Osteocyte (in vitro differentiated cells): ENCODE results near the gene C3orf49. TPM values are rescaled to one million over a fixed set of nuclear protein-coding genes. Genes with fewer than 3 reads are reported as not detected.

Experiments used
- DNase-seq: peaks from one replicate; pipeline ENCODE4 v3.0.0; 2021; ENCODE audit warnings: mixed read lengths; ENCODE audit not compliant: unreplicated experiment; ENCODE audit errors: extremely low spot score
- H3K27ac Mint-ChIP-seq: one replicate; pipeline ENCODE4 v1.8.0; 2021; ENCODE audit warnings: mild to moderate bottlenecking, mixed read lengths; ENCODE audit not compliant: unreplicated experiment
- H3K27me3 Mint-ChIP-seq: one replicate; pipeline ENCODE4 v1.8.0; 2021; ENCODE audit warnings: mixed read lengths; ENCODE audit not compliant: unreplicated experiment
- H3K36me3 Mint-ChIP-seq: one replicate; pipeline ENCODE4 v1.8.0; 2021; ENCODE audit warnings: mixed read lengths; ENCODE audit not compliant: unreplicated experiment
- H3K4me1 Mint-ChIP-seq: one replicate; pipeline ENCODE4 v1.8.0; 2021; ENCODE audit warnings: mixed read lengths; ENCODE audit not compliant: unreplicated experiment
- H3K4me3 Mint-ChIP-seq: one replicate; pipeline ENCODE4 v1.8.0; 2021; ENCODE audit warnings: mild to moderate bottlenecking, moderate library complexity, mixed read lengths; ENCODE audit not compliant: unreplicated experiment
- H3K9me3 Mint-ChIP-seq: one replicate; pipeline ENCODE4 v1.8.0; 2021; ENCODE audit warnings: mixed read lengths; ENCODE audit not compliant: unreplicated experiment
- total RNA-seq: library from RNA; stranded (reverse); gene quantifications from 2 replicates; pipeline ENCODE4 v1.2.1, GENCODE V29; 2021
- TF ChIP-seq, protein P1 (sequence below): fragments of 200-600 bp; sonication (generic); IDR thresholded peaks from 2 replicates; pipeline ENCODE4 v1.5.0; 2021; ENCODE audit warnings: antibody characterized with exemption, mild to moderate bottlenecking, moderate library complexity

The C3orf49 gene
- total RNA-seq, 1 donor from 2014 or later = not detected

DNA sequence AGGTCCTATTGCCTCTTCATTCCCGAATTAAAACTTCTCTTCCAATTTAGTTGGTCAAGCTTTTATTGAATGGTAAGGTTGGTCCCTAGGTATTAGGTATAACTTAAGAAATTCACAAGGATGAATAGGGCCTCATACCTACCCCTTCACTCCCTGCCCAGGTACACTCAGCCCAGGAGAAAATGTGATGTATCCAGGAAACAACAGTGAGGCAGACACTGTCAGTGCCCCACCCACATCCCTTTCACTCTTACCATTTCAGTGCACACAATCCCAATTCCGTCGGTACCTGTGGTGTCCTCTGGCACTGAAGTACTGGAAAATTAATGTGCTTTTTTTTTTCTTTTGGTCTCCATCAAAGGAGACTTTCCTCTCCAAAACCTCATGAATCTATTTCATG lies 10.5 kb upstream of the C3orf49 start:
- Mint-ChIP-seq H3K4me1 (no peaks in the 10 kb centered on the region), H3K27me3 (no peaks in the 10 kb centered on the region), H3K4me3 (no peak overlapping the region), H3K36me3 (no peaks in the 10 kb centered on the region), H3K27ac (no peak overlapping the region), H3K9me3 (no peaks in the 10 kb centered on the region)
- TF ChIP-seq, protein P1, sequence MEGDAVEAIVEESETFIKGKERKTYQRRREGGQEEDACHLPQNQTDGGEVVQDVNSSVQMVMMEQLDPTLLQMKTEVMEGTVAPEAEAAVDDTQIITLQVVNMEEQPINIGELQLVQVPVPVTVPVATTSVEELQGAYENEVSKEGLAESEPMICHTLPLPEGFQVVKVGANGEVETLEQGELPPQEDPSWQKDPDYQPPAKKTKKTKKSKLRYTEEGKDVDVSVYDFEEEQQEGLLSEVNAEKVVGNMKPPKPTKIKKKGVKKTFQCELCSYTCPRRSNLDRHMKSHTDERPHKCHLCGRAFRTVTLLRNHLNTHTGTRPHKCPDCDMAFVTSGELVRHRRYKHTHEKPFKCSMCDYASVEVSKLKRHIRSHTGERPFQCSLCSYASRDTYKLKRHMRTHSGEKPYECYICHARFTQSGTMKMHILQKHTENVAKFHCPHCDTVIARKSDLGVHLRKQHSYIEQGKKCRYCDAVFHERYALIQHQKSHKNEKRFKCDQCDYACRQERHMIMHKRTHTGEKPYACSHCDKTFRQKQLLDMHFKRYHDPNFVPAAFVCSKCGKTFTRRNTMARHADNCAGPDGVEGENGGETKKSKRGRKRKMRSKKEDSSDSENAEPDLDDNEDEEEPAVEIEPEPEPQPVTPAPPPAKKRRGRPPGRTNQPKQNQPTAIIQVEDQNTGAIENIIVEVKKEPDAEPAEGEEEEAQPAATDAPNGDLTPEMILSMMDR = no peak
- DNase-seq = no peak

DNA sequence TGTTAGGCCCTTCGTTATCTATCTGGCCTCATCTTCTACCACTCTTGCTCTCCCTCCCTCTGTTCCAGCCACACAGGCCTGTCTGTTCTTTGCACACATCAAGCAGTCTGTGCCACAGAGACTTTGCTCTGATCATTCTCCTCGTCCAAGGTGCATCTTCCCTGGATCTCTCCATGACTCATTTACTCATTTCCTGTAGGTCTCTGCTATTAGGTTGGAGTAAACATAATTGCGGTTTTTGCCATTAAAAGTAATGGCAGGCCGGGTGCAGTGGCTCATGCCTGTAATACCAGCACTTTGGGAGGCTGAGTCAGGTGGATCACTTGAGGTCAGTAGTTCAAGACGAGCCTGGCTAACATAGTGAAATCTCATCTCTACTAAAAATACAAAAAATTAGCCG lies 9.5 kb upstream of the C3orf49 start:
- H3K27me3 Mint-ChIP-seq = no peaks in the 10 kb centered on the region
- H3K36me3 Mint-ChIP-seq = no peaks in the 10 kb centered on the region
- H3K4me1 Mint-ChIP-seq = no peaks in the 10 kb centered on the region
- H3K4me3 Mint-ChIP-seq = no peak overlapping the region
- DNase-seq = no peak
- no peak overlapping the region for H3K27ac Mint-ChIP-seq
- TF ChIP-seq, protein P1 = no peak
- H3K9me3 Mint-ChIP-seq = no peaks in the 10 kb centered on the region

DNA sequence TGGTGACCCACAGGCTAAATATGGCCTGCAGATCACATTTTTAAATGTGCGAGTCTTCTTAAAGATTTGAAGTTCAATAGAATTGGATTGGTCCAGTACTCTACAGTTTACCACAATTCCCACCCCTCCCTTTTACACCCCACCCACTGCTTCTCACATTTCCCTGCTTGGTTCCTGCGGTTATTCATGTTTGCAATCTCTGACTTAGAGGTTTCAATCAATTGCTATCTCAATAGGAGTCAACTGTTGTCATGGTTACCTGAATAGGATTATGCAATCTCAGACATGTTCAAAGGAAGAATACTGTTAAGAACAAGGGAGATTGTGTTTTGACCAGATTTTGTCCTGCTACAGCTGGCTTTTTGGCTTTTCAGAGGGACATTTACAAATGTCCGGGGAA lies 4.9 kb upstream of the C3orf49 start:
- Mint-ChIP-seq H3K4me1 (no peaks in the 10 kb centered on the region), H3K36me3 (peaks cover 3% of the 10 kb centered on the region), H3K27ac (no peak overlapping the region), H3K27me3 (no peaks in the 10 kb centered on the region), H3K4me3 (no peak overlapping the region), H3K9me3 (no peaks in the 10 kb centered on the region)
- DNase-seq = no peak
- TF ChIP-seq, protein P1 = no peak

DNA sequence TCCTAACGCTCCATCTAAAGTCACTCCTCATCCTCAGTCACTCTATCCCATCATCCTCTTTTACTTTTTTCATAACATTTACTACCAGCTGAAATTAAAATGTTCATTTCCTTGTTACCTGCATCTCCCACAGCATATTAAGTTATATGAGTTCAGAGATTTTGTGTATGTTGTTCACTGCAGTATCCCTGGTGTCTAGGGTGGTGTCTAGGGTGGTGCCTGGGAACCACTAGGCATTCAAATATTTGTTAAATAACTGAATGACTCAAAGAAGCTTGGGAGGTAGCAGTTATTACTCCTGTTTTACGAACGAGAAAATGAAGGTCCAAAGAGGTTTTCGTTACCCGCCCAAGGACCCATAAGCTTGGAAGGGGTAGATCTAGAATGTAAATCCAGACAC lies 1.9 kb upstream of the C3orf49 start:
- no peak for DNase-seq
- Mint-ChIP-seq H3K36me3 (peaks cover 3% of the 10 kb centered on the region), H3K27me3 (no peaks in the 10 kb centered on the region), H3K9me3 (no peaks in the 10 kb centered on the region), H3K4me3 (no peak overlapping the region), H3K4me1 (no peaks in the 10 kb centered on the region), H3K27ac (no peak overlapping the region)
- TF ChIP-seq, protein P1 = no peak

DNA sequence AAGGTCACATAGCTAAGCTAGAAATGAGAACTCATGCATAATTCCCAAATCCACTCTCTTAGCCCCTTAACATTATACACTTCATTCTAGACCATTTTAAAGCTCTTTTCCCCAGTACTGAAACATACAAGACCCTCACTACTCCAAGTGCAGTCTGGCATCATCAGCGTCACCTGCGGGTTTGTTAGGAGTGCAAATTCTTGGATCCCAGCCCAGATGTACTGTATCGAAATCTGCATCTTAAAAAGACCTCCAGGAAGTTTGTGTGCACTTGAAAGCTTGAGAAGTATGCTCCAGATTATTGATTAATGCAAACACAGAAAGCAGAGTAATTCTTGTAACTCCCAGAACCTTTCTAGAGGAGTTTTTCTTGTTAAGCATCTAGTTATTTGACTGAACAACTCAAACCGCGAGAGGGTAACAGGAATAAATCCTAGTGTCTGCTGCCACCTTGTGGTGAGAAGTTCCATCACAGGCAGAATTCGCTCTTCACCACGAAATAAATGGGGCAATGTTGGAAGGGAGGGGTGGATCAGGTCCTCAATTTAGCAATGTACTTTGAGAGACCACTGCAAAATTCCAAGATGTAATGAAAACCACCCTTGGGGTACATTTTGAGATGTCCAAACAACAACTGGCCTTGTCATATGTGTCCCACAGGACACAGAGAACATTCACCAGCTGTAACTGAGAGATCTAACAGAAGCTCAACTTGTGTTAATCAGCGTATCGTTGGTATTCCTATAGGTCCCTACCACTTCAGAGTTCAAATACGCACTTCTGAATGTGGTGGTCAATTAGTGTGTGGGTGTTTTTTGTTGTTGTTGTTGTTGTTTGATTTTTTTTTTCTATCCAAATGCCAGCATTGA lies 583 bp upstream of the C3orf49 start:
- Mint-ChIP-seq H3K36me3 (peaks cover 3% of the 10 kb centered on the region), H3K9me3 (no peaks in the 10 kb centered on the region), H3K4me1 (no peaks in the 10 kb centered on the region), H3K27me3 (no peaks in the 10 kb centered on the region), H3K4me3 (no peak overlapping the region), H3K27ac (no peak overlapping the region)
- no peak for DNase-seq
- TF ChIP-seq, protein P1 = peak; percentile 88
